Measurements from ENCODE around the gene KAT2B.

KAT2B gene

DNA sequence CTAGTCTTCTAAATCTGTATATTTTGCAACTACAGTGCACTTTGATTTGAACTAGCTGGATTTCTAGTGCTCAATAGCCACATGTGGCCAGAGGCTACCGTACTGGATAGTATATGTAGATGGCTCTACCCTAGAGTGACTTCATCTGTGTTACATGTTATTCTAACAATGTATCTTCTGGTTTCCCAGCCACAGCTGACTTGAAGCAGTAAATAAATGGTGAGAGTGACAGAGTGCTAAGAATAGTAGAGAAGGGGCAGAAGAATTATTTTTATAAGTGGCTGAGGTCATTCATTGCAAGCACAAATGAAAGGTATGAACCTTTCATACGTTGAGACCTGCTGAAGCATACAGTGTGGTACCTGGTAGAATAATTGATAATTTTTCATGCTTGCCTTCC, 30.9 kb downstream of the KAT2B start:
- no peak for DNase-seq (ENCODE audit: low spot score)
- in situ Hi-C loops (cut with MboI; ENCODE audit: low sequenced_read_pairs, unreplicated experiment): no loop called here
- TF ChIP-seq CTCF (IDR thresholded peaks at IDR 0.05; ENCODE audit: borderline replicate concordance, control extremely low read depth, extremely low read depth, insufficient read depth, missing control alignments): no peak

- in situ Hi-C loops (cut with MboI; ENCODE audit: low sequenced_read_pairs, unreplicated experiment): no loop called here
- TF ChIP-seq CTCF (IDR thresholded peaks at IDR 0.05; ENCODE audit: borderline replicate concordance, control extremely low read depth, extremely low read depth, insufficient read depth, missing control alignments): no peak
- DNase-seq (ENCODE audit: low spot score): no peak
Observed at GRCh38 chr3:20072422-20072821, 32.2 kb downstream of the KAT2B start.

DNA sequence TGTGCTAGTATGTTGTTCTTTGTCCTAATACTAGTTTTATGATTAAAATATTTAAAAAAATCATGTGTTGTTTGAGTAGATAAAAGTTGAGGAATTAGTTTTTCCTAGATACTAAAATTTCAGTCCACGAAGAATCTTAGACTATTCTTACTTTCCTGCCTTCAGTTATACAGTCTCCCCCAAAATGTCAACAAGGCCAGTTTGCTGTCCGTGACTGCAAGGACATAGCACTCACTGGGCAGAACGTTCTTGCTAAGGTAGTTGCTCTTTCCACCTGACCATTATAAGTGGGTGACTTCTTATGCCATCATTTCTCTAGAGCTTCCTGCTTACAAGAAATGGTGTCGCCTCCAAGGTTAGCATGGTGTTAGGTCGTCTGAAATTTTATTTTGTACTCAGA, 32.8 kb downstream of the KAT2B start:
- in situ Hi-C loops (cut with MboI; ENCODE audit: low sequenced_read_pairs, unreplicated experiment): no loop called here
- no peak for DNase-seq (ENCODE audit: low spot score)
- TF ChIP-seq CTCF (IDR thresholded peaks at IDR 0.05; ENCODE audit: borderline replicate concordance, control extremely low read depth, extremely low read depth, insufficient read depth, missing control alignments): no peak

DNA sequence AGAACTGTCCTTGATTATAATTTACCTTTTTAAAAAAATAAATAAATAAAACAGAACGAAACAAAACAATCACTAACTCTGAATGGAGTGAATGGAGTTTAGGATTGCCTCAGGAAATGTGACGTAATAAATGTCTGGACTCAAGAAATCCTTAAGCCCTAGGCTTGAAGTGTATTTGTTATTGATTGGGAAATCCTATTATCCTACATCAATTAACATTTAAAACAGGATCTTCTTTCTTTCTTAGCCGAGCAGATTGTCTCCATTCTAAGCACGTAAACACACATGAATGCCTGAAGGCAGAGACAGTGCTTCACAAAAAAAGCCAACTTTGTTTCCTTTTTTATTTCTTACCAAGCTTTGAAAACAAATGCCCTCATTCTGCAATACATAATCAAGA, 33.4 kb downstream of the KAT2B start:
- TF ChIP-seq CTCF (IDR thresholded peaks at IDR 0.05; ENCODE audit: borderline replicate concordance, control extremely low read depth, extremely low read depth, insufficient read depth, missing control alignments): no peak
- DNase-seq (ENCODE audit: low spot score): no peak
- in situ Hi-C loops (cut with MboI; ENCODE audit: low sequenced_read_pairs, unreplicated experiment): no loop called here

DNA sequence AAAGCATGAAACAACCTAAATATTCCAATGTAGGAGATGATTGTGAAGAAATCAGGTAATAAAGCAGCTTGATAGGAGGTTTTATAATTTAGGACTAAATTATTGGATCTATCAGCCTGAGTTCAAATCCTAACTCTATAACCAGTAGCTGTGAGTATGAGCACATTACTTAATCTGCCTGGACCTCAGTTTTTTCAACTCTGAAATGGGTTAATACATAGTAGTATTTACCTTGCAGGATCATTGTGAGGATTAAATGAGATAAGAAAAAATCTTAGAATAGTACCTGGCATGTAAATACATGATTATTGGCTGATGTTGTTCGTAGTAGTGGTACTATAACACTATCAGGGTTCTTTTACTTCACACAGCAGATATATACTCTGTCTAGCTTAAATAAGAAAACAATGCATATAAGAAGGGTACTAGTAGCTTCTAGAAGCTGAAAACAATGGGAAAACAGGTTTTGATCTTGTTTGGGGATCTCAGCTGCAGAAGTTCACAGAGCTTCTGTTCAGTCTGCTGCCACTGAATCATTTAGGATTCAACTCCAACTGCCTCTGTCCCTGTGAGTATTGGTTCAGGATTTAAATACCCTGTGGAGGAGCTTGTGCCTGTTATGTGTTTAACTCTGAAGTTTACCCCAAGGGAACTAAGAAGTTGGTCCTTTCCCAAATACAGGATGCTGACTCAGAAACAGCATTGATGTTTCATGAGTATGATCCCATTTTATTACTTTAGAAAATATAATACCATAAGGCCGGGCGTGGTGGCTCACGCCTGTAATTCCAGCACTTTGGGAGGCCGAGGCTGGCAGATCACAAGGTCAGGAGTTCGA, 34.2 kb downstream of the KAT2B start:
- in situ Hi-C loops (cut with MboI; ENCODE audit: low sequenced_read_pairs, unreplicated experiment): no loop called here
- TF ChIP-seq CTCF (IDR thresholded peaks at IDR 0.05; ENCODE audit: borderline replicate concordance, control extremely low read depth, extremely low read depth, insufficient read depth, missing control alignments): no peak
- no peak for DNase-seq (ENCODE audit: low spot score)

GRCh38 chr3:20075197-20075596, 35.0 kb downstream of the KAT2B start:
- no peak for TF ChIP-seq CTCF (IDR thresholded peaks at IDR 0.05; ENCODE audit: borderline replicate concordance, control extremely low read depth, extremely low read depth, insufficient read depth, missing control alignments)
- no peak for DNase-seq (ENCODE audit: low spot score)
- in situ Hi-C loops (cut with MboI; ENCODE audit: low sequenced_read_pairs, unreplicated experiment): no loop called here

Measured in GM13976 (cell line).